ENCODE data around the gene CCDC85C.

GRCh38 chr14:99627510-99628381, 23.7 kb upstream of the CCDC85C start:
- TF ChIP-seq CTCF (IDR thresholded peaks at IDR 0.05; ENCODE audit: low read depth, low read length, missing input control) (no peak), EGR1 (IDR thresholded peaks at IDR 0.05; ENCODE audit: low read depth in 2 of 2) (no peak), ATF3 (IDR thresholded peaks at IDR 0.05) (no peak), RAD21 (IDR thresholded peaks at IDR 0.05) (no peak), JUND (IDR thresholded peaks at IDR 0.05) (no peak), ZBTB33 (IDR thresholded peaks at IDR 0.05) (no peak), MAX (IDR thresholded peaks at IDR 0.05) (no peak), HNF4G (IDR thresholded peaks at IDR 0.05) (no peak), RXRA (IDR thresholded peaks at IDR 0.05) (no peak), SP1 (IDR thresholded peaks at IDR 0.05) (no peak), YY1 (IDR thresholded peaks at IDR 0.05) (no peak), GABPA (IDR thresholded peaks at IDR 0.05 in 1 of 2, conservative IDR thresholded peaks at IDR 0.05 in 1 of 2) (no peak)

Data from liver (tissue), 3 donors.